ENCODE measurements around the gene BCLAF1. TPM values are rescaled to one million over a fixed set of nuclear protein-coding genes. Genes with fewer than 3 reads are reported as not detected.

The BCLAF1 gene
- polyA plus RNA-seq, 1 donor (not counting 4 experiments of a cell fraction or from before 2014, with no cell fraction given) = 80.3 TPM

DNA sequence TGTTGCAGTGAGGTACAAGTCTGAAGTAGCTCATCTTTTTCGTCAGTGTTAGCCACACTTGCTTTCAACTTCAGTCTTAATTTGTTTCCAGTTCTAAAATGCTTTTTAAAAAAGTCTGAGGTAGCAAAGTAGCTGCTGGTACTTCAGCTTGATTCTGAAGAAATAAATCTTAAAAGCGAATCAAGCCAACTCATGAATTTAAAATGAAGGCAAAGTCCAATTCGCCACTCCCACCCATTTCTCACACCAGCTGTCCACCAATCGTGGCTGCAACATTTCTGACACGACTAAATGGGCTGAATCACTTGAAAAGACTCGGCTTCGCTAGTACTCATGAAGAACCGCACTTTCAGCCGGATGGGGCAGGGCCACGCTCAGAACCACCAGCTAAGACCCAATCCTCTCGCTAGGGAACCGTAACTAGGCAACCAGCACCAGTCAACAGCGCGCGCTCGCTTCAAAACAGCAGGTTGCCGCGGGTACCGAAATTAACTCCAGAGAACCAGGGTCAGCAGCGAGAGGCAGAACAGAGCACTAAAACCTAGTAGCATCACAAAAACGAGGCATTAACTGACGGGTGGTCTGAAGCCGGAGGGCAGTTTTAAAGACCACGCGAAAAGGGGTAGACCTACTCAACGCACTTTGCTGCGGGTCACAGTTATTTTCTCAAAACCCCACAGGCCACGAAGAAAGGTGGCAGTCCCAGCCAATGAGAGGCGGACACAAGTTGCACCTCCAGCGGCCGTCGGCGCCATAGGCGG lies 900 bp downstream of the BCLAF1 start:
- FAIRE-seq = no peak
- Histone ChIP-seq H3K27me3 (ENCODE audit: control insufficient read depth, extremely low read depth, insufficient read depth, low read length) (no peaks in the 10 kb centered on the region), H3K36me3 (ENCODE audit: control insufficient read depth in 2 of 2, extremely low read depth in 1 of 2, insufficient read depth in 2 of 2, low read length in 2 of 2) (peaks cover 0 to 10% of the 10 kb centered on the region in 2 experiments), H3K4me3 (ENCODE audit: control insufficient read depth in 2 of 3, extremely low read depth in 1 of 3, insufficient read depth in 2 of 3, low read depth in 1 of 3, low read length in 3 of 3) (peak overlapping the region; percentile 80 to 94 (median 93)), H3K9me1 (ENCODE audit: control insufficient read depth, extremely low read depth, insufficient read depth, low read length) (no peaks in the 10 kb centered on the region), H4K20me1 (ENCODE audit: control insufficient read depth, extremely low read depth, insufficient read depth, low read length) (peaks cover 43% of the 10 kb centered on the region), H2AFZ (ENCODE audit: control insufficient read depth, low read length) (no peak overlapping the region), H3K9ac (ENCODE audit: control insufficient read depth, extremely low read depth, insufficient read depth, low read length) (peak overlapping the region; percentile 100), H3K79me2 (ENCODE audit: control insufficient read depth, insufficient read depth, low read length) (peaks cover 56% of the 10 kb centered on the region), H3K4me2 (ENCODE audit: control insufficient read depth, extremely low read depth, insufficient read depth, low read depth, low read length) (peak overlapping the region; percentile 99), H3K27ac (ENCODE audit: control insufficient read depth, insufficient read depth, low read length) (peak overlapping the region; percentile 100), H3K4me1 (ENCODE audit: control insufficient read depth, extremely low read depth, insufficient read depth, low read length) (peaks cover 31% of the 10 kb centered on the region), H3K9me3 (ENCODE audit: control insufficient read depth, low read depth, low read length) (no peaks in the 10 kb centered on the region)
- dilution Hi-C loops (cut with MboI; ENCODE audit: extremely low pct_ligation_motif_present, low sequenced_read_pairs) = no loop called here
- no peak for TF ChIP-seq EZH2 (IDR thresholded peaks at IDR 0.05; ENCODE audit: low read length)
- TF ChIP-seq, protein P1, sequence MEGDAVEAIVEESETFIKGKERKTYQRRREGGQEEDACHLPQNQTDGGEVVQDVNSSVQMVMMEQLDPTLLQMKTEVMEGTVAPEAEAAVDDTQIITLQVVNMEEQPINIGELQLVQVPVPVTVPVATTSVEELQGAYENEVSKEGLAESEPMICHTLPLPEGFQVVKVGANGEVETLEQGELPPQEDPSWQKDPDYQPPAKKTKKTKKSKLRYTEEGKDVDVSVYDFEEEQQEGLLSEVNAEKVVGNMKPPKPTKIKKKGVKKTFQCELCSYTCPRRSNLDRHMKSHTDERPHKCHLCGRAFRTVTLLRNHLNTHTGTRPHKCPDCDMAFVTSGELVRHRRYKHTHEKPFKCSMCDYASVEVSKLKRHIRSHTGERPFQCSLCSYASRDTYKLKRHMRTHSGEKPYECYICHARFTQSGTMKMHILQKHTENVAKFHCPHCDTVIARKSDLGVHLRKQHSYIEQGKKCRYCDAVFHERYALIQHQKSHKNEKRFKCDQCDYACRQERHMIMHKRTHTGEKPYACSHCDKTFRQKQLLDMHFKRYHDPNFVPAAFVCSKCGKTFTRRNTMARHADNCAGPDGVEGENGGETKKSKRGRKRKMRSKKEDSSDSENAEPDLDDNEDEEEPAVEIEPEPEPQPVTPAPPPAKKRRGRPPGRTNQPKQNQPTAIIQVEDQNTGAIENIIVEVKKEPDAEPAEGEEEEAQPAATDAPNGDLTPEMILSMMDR (optimal IDR thresholded peaks at IDR 0.05 in 1 of 3, IDR thresholded peaks at IDR 0.05 in 1 of 3, conservative IDR thresholded peaks at IDR 0.05 in 1 of 3; ENCODE audit: extremely low read depth in 1 of 3, insufficient read depth in 2 of 3, low read length in 3 of 3) = peak in 2 of 3 experiments; percentile 22 to 25
- DNase-seq (ENCODE audit: low read depth, low spot score) = no peak

DNA sequence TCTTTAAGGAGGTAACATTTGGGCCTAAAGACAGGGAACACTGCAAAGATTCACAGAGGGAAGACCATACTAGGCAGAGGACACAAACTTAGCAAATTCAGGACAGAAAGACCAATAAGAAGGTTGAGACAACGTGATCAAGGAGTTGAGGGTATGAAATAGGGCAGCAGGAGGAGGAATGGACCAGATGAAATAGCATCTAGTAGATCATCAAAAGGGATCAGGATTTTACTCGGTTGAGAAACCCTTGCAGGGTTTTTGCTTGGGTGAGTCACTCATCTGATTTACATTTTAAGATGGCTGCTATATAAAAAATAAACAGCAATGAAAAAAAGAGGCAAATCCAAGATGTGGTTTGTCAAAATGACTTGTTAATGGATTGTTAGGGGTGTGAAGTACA lies 4.7 kb downstream of the BCLAF1 start:
- Histone ChIP-seq H3K4me1 (ENCODE audit: control insufficient read depth, extremely low read depth, insufficient read depth, low read length) (peaks cover 24% of the 10 kb centered on the region), H3K9me3 (ENCODE audit: control insufficient read depth, low read depth, low read length) (no peaks in the 10 kb centered on the region), H3K27me3 (ENCODE audit: control insufficient read depth, extremely low read depth, insufficient read depth, low read length) (no peaks in the 10 kb centered on the region), H3K4me3 (ENCODE audit: control insufficient read depth in 2 of 3, extremely low read depth in 1 of 3, insufficient read depth in 2 of 3, low read depth in 1 of 3, low read length in 3 of 3) (no peak overlapping the region), H2AFZ (ENCODE audit: control insufficient read depth, low read length) (no peak overlapping the region), H4K20me1 (ENCODE audit: control insufficient read depth, extremely low read depth, insufficient read depth, low read length) (peaks cover 65% of the 10 kb centered on the region), H3K9me1 (ENCODE audit: control insufficient read depth, extremely low read depth, insufficient read depth, low read length) (no peaks in the 10 kb centered on the region), H3K4me2 (ENCODE audit: control insufficient read depth, extremely low read depth, insufficient read depth, low read depth, low read length) (peak overlapping the region; percentile 68), H3K79me2 (ENCODE audit: control insufficient read depth, insufficient read depth, low read length) (peaks cover 95% of the 10 kb centered on the region), H3K9ac (ENCODE audit: control insufficient read depth, extremely low read depth, insufficient read depth, low read length) (peak overlapping the region; percentile 8), H3K36me3 (ENCODE audit: control insufficient read depth in 2 of 2, extremely low read depth in 1 of 2, insufficient read depth in 2 of 2, low read length in 2 of 2) (peaks cover 4 to 16% of the 10 kb centered on the region in 2 experiments), H3K27ac (ENCODE audit: control insufficient read depth, insufficient read depth, low read length) (peak overlapping the region; percentile 35)
- DNase-seq (ENCODE audit: low read depth, low spot score) = no peak
- dilution Hi-C loops (cut with MboI; ENCODE audit: extremely low pct_ligation_motif_present, low sequenced_read_pairs) = no loop called here
- no peak for TF ChIP-seq EZH2 (IDR thresholded peaks at IDR 0.05; ENCODE audit: low read length)
- TF ChIP-seq, protein P1 (optimal IDR thresholded peaks at IDR 0.05 in 1 of 3, IDR thresholded peaks at IDR 0.05 in 1 of 3, conservative IDR thresholded peaks at IDR 0.05 in 1 of 3; ENCODE audit: extremely low read depth in 1 of 3, insufficient read depth in 2 of 3, low read length in 3 of 3) = no peak
- peak; percentile 68 for FAIRE-seq

All from keratinocyte (primary cell).